GM03348 (cell line): ENCODE data around the gene MYO1D.
A peak's percentile ranks its signal among the peaks of the same experiment; 100 is the strongest.

ENCODE experiments used
- DNase-seq: peaks from one replicate; pipeline ENCODE4 v3.0.0; 2012; ENCODE audit warnings: low spot score

The MYO1D gene

DNA sequence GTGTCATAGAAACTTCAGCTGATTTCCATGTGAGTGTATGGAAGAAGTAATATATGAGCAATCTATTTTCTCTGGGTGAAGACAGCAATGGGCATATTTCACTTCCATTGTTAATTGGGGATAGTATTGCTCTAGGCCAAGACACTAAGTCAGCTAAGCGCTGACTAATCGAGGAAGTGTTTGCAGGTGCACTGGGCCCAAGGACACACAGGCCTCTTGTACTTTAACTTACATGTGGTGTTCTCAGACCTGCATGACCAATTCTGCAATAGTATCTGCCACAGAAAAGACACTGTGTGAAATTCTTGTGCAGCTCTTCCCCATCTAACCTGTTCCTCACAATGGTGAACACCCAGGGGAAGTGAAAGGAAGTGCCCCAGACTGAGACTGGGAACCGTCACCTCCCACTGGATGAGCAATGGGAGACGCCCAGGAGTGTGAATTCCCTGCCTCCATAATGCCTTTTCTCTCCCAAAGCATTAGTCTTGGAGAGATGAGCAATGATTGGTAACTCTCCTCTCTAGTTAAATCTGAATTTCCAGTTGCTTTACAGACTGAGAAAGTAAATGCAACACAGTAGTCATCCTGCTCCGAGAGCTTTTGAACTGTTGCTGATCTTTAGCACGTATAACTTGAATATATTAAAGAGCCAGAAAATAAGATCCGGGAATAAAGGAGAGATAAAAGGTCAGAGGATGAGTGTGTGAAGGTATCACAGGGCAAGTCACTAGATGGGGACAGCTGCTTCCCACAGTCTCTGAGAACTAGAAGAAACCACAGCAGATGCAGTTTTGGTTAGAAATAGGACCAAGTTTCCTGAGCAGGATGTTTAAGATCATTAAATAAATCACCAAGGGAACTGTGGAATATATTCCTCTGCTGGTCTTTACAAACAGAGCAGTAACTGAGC, 307.5 kb downstream of the MYO1D start:
- DNase-seq, result peak; percentile 73

- DNase-seq, result no peak
Observed at GRCh38 chr17:32568705-32569104, 308.2 kb downstream of the MYO1D start.

- no peak for DNase-seq
Observed at GRCh38 chr17:32567511-32567910, 309.4 kb downstream of the MYO1D start.

GRCh38 chr17:32567086-32567485, 309.8 kb downstream of the MYO1D start:
- DNase-seq, result no peak

GRCh38 chr17:32566303-32566702, 310.6 kb downstream of the MYO1D start:
- no peak for DNase-seq

DNA sequence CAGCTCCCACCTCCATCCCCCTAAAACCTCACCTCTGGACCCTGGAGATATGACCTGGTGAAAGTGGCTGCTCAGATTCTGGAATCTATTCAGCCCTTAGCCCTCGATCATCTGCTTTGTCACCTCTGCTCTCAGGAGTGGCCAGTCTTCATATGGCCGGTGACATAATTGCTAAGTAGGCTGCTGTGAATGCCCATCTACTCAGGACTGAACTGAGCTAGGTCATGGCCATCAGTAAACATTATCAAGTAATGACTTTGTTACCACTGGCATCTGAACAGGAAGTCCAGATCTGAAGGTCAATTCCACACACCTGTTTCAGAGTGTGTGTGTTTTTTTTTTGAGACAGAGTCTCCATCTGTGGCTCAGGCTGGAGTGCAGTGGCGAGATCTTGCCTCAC, 311.5 kb downstream of the MYO1D start:
- no peak for DNase-seq

DNA sequence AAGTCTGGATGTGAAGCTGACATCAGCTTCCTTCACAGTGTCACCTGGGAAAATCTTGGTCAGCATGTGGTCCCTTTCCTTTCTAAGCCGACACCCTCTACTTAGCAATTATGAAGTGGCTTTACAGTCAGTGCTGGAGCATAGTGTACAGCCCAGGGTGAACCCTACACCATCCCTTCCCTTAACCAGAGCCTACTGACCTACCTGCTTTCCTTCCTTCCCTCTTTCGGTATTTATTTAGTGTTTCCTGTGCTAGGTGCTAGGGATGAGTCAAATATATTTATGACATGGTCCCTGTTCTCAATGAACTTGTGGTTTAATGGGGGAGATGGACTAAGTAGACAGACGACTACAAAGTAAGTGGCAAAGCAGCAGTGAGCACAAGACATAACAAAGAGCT, 312.6 kb downstream of the MYO1D start:
- no peak for DNase-seq

DNA sequence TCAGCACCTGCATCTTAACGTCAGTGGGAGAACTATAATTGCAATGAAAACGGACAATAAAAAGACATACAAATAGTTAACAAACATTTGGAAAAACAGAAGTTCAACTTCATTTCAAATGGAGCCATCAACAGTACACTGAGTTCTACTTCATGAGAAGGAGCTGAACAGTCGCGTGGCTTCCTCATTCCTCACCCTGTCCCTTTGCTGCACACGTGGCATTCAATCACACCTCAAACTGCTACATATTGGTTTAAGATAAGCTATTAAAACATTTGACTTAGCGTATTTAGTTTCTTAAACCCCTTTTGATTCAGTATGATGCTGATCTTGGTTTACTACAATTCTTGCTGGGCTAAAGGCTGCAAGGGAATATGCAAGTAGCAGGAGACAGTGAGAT, 313.3 kb downstream of the MYO1D start:
- no peak for DNase-seq

- no peak for DNase-seq
Observed at GRCh38 chr17:32558997-32559650, 317.8 kb downstream of the MYO1D start.

DNA sequence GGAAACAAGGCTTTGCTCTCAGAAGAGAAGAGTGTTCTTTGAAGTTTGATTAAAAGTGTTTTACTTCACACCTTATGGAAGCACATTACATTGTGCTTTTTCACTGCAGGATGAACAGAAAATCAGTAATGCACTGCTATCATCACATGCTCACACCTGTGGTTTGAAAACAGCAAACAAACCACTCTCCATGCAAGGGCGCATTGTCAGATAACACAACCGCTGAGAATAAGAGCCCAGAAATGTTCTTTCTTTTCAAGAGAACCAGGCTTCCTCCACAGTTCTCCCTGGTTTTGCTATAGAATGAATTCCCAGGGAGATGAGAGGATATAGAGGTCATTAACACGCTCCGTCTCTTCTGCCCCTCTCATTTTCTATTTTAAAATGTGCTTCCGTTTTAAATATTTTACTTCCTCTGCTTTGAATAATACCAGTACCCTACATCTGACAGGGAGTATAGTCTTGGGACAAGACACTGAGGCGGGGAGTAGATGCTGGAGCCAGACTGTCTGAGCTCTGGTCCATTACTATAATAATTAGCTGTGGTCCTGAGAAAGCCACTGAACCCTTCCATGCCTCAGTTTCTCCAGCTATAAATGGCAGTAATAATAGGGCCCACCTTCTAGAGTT, 318.5 kb downstream of the MYO1D start:
- DNase-seq, result no peak

GRCh38 chr17:32555611-32556310, 321.2 kb downstream of the MYO1D start:
- no peak for DNase-seq

- no peak for DNase-seq
Observed at GRCh38 chr17:32553168-32553567, 323.8 kb downstream of the MYO1D start.

DNA sequence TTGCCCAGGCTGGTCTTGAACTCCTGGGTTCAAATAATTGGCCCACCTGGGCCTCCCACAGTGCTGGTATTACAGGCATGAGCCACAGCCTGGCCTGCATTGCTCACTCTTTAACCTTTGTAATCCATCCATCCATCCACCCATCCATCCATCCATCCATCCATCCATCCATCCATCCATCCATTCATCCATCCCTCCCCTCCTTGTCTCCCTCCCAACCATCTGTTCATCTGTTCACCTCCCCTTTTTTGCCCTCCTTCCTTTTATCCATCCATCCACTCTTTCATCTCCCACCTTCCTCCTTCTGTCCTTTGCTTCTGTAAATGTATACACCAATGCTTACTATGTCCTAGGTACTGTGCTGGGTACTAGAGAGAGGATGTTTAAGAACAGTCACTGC, 324.6 kb downstream of the MYO1D start:
- no peak for DNase-seq

DNA sequence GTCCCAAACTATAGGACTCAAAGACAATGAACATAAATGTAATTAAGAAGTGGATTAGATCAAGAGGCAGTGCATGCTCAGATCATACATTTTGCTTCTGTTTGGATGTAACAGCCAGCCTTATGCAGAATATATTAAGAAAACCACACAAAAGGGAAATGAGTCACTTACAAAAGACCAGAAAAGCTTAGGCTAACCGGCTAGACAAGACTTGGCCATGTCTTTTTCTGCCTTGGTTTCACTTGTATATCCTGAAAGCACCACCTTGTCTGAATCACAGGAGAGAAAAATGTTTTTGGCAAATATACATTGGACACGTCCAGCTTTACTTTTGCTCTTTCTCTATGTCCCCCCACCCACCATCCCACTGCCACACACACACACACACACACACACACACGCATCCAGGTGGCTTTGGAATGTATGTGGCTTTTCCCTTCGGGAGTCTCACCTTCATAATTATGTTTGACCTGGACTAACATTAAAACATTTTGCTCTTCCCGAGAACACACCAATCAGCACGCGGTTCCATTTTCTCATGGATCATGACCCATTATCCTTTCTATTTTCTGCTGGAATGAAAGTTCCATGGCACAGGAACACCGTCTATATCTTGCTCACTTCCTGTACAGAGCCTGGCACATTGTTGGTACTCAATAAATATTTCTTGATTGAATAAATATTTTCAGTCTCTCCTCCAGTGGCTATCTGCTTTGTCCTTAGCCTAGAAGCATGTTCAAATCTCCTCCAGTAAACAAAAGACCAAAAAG, 325.6 kb downstream of the MYO1D start:
- DNase-seq, result peak; percentile 59

- no peak for DNase-seq
Observed at GRCh38 chr17:32549559-32549958, 327.4 kb downstream of the MYO1D start.

GRCh38 chr17:32546031-32546444, 330.9 kb downstream of the MYO1D start:
- DNase-seq, result no peak

DNA sequence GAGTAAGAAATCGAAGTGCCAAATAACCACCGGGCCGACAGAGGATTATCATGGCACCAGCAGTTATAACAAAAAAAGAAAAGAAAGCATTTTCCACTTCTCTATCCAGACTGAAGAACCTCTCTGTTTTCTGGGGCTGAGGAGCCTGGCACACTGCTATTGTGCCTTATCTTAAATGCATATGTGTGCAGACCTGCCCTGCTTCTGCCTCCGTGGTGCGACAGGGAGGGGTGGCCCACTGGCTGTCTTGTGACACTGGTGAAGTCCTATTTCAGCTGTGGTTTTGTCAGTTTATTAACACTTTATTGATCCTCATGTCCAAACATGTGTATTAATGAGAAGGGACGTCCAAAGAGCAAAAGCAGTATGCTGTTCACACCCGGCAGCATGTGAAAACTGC, 334.7 kb downstream of the MYO1D start:
- DNase-seq, result no peak

DNA sequence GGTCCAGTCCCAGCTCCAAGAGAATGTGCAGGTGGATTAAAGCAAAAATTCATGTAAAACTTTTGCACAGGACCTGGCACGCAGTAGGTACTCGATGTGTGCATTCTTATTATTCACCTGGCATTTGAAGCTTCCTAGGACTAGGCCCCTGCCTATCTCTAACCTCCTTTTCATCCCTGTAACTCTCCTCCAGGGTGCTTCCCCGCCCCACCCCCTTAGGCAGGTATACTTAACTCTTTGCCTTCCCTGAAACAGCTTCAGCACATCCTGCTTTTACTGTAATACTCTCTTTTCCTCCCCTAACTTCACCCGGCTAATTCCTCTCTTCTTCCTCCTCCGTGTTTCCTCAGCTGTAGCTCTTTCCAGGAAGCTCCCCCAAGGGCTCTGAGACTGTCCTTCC, 335.3 kb downstream of the MYO1D start:
- DNase-seq, result no peak

DNA sequence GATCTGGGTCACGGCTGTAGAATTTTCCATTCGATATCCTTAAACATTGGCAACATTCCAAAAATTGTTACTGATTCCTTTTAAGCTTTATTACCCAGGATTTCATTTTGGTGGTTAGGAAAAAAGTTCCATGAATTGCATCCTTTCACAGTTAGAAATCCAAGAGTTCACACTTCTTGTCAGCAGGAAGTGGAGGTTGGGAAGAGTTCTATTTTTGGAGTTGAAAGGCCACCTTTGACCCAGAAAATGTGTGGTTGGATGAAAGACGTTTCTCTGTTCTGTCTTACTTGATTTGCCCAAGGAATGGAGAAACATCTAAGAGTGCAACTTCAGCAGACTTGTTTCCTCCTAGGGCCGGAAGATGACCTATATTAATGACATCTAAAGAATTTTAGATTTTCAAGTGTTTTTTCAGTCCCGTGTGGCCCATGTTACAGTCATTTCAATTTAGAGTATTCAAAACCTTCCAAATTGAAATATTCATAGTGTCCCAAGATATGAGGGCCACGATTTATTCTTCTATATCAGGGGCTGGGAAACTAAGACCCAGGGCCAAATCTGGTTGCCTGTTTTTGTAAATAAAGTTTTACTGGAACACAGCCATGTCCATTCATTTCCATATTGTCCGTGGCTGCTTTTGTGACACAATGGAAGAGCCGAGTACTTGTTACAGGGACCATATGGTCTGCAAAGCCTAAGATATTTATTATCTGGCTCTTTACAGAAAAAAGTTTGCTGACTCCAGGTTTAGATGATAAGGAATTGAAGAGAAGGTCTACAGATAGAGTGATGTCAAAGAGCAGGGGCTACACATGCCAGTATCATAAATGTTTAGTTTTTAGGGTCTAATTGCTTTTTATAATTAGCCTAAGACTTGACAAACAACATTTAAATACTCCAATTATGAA, 339.9 kb downstream of the MYO1D start:
- peak; percentile 60 for DNase-seq

- DNase-seq, result no peak
Observed at GRCh38 chr17:32533296-32533695, 343.6 kb downstream of the MYO1D start.

DNA sequence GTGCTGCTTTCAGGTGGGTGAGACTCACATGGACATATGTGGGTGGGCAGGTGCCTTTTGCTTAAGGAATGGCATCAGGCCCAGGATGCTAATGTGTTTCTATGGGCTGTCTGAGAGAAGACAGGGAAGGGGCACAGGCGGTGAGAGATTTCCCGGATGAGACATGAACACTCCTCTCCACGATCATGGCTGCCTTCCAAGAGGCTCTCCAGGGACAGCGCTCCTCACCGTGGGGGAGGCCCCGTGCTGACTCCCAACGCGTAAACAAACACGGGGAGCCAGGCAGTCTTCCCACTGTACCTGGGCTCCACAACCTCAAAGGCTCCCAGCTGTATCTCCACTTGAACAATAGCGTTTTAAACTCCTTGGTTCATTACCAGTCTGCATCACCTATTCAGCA, 347.3 kb downstream of the MYO1D start:
- DNase-seq, result no peak
